Measurements from ENCODE around the gene ILRUN. TPM values are rescaled to one million over a fixed set of nuclear protein-coding genes. Genes with fewer than 3 reads are reported as not detected.

The ILRUN gene
- total and polyA plus RNA-seq, 9 of the 15 experiments (the other 6 are each of a cell fraction or from before 2014, with no cell fraction given) = 24.9 to 78.9 (median 53.4) TPM

GRCh38 chr6:34661357-34661756 is 35.2 kb downstream of the ILRUN start (continued):
- TF ChIP-seq FOXP4 (CRISPR knock-in tag; IDR thresholded peaks at IDR 0.05; ENCODE audit: borderline replicate concordance) (no peak), THAP7 (CRISPR knock-in tag; IDR thresholded peaks at IDR 0.05) (no peak), ZNF780A (CRISPR knock-in tag; IDR thresholded peaks at IDR 0.05) (no peak), ARNT (IDR thresholded peaks at IDR 0.05) (0 out of 4 replicates have a peak, but pooled peaks of 1 of the 2 experiments have one; percentile 60), STAT5A (IDR thresholded peaks at IDR 0.05; ENCODE audit: borderline replicate concordance, low read length) (peak; percentile 31; the same call in 1 of the 2 replicates), MAZ (CRISPR knock-in tag; conservative IDR thresholded peaks at IDR 0.05 in 1 of 2, IDR thresholded peaks at IDR 0.05 in 1 of 2) (0 out of 4 replicates have a peak, but pooled peaks of 1 of the 2 experiments have one; percentile 27), ZNF592 (IDR thresholded peaks at IDR 0.05) (peak; percentile 89), LEF1 (IDR thresholded peaks at IDR 0.05) (0 out of 2 replicates have a peak, but pooled peaks have one; percentile 59), NFRKB (IDR thresholded peaks at IDR 0.05; ENCODE audit: low read depth) (peak; percentile 57; the same call in 1 of the 2 replicates), HOMEZ (CRISPR knock-in tag; IDR thresholded peaks at IDR 0.05) (no peak), TAL1 (IDR thresholded peaks at IDR 0.05) (peak; percentile 76), ZFX (CRISPR knock-in tag; IDR thresholded peaks at IDR 0.05) (no peak), CBFA2T2 (conservative IDR thresholded peaks at IDR 0.05) (peak; percentile 72), SOX6 (IDR thresholded peaks at IDR 0.05) (peak; percentile 49; the same call in 1 of the 2 replicates), ZNF766 (CRISPR knock-in tag; conservative IDR thresholded peaks at IDR 0.05) (peak; percentile 76; the same call in 1 of the 2 replicates), MEIS2 (IDR thresholded peaks at IDR 0.05; ENCODE audit: partially characterized antibody) (peak; percentile 17), DPF2 (IDR thresholded peaks at IDR 0.05) (peak; percentile 87), FOSL1 (tag; conservative IDR thresholded peaks at IDR 0.05) (peak; percentile 38; the same call in 1 of the 2 replicates), ZNF707 (CRISPR knock-in tag; conservative IDR thresholded peaks at IDR 0.05) (no peak), ZC3H11A (IDR thresholded peaks at IDR 0.05; ENCODE audit: low read depth, low read length) (no peak), E2F4 (CRISPR knock-in tag; IDR thresholded peaks at IDR 0.05; ENCODE audit: low read depth) (no peak)

Measured in K562 (cell line).